C4-2B (cell line): ENCODE results near the gene CDC14C.
A peak's percentile ranks its signal among the peaks of the same experiment; 100 is the strongest.

Experiments
- H3K27ac ChIP-seq: fragments of 450-650 bp; 2 replicates; pipeline ENCODE4 v1.5.1; 2017
- CTCF ChIP-seq: fragments of 450-650 bp; conservative IDR thresholded peaks from 2 replicates; pipeline ENCODE4 v1.5.1; 2017; ENCODE audit warnings: mild to moderate bottlenecking
- ZFX ChIP-seq: fragments of 450-650 bp; IDR thresholded peaks from 2 replicates; pipeline ENCODE4 v1.6.1; 2017

The CDC14C gene

DNA sequence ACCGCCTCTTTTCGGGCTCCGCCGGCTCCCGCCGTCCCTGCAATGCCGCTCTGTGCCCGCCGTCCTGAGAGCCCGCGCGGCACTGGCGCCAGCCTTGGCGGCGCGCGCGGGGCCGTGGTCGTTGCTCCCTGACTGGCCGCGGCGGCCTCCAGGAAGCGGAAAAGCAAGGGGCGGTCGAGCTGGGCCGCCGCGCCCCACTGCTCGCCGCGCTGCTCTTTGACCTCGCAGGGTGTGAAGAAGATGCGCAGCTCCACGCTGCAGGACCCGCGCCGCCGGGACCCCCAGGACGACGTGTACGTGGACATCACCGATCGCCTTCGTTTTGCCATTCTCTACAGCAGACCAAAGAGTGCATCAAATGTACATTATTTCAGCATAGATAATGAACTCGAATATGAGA, at the start of gene CDC14C:
TSS of gene CDC14C (plus strand) at position 115 of the 400 bp plus-strand sequence. CDS start at position 241, 126 bp downstream.
- no peak within 1 kb of the TSS for H3K27ac ChIP-seq
- TF ChIP-seq CTCF, result no peak
- TF ChIP-seq ZFX, result no peak

- TF ChIP-seq CTCF, result peak; percentile 84
- no peak for TF ChIP-seq ZFX
- H3K27ac ChIP-seq, result no peak overlapping the region
Observed at GRCh38 chr7:48875045-48875916, 49.1 kb upstream of the CDC14C start.

DNA sequence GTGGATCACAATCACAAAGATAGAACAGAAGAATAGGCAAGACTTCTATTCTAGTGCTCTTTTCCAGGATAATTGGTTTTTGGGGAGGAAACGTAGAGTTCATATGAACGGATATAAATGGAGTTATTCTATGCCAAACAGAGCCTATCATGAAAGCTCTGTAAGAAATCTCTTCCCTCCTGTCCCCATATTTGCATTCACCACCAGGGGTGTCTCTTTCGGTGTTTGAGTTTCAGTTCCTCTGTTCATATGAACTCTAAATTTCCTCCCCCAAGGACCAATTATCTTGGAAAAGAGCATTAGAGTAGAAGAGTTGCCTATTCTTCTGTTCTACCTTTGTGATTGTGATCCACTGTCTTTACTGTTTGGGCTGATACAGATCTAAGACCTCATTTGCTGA, 48.3 kb upstream of the CDC14C start:
- TF ChIP-seq ZFX, result no peak
- no peak for TF ChIP-seq CTCF
- H3K27ac ChIP-seq, result no peak overlapping the region

DNA sequence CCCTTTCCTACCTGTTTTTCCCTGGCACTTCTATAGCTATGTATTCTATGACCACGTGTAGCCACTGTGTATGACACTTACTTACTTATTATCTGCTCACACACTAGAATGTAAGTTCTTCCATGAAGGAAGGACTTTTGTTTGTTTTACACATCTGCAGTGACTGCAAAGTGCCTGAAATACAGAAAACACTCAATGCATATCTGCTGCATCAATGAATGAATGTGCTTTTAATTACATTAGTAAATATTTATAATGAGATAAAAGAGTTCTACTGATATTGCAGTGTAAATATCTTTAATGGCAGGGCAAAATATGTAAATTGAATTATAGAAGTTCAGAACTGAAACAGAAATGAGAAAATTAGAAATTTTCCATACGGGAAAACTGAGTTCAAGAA, 43.5 kb upstream of the CDC14C start:
- H3K27ac ChIP-seq, result no peak overlapping the region
- no peak for TF ChIP-seq CTCF
- no peak for TF ChIP-seq ZFX

DNA sequence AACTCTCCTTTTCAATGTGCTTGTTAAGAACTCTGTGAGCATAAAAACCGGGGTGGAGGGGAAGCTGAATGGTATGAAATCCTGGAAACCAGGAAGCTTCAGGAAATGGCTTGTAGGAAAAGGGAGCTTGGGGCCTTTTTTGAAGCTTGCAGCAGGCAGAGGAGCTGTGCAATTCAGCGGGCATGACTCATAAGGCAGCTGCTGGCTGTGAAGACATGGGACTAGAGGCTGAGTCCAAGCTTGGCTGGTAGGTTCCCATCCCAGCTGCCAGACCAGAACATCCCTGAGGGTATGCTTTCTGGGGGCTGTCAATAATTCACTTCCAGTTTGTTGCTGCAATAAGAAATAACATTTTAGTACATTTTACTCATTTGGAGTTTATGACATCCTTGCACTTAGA, 36.8 kb upstream of the CDC14C start:
- no peak for TF ChIP-seq CTCF
- no peak for TF ChIP-seq ZFX
- H3K27ac ChIP-seq, result no peak overlapping the region

DNA sequence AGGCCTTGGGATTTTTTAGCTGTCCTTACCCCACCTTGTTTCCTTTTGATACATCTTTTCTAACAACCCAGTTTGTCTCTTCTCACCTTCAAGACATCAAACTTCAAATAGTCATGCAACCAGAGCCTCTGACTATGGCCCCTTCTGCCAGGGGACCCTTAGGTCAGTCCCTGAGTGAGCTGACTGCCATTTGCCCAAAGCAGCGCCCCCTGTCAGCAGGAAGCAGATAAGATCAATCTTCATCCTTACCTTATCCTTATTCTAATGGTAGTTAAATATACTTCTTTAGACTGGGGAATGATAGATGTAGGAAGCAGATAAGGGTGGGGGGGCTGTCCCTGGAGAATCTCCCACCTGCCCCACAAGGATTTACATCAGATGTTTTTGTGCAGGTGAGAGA, 29.8 kb upstream of the CDC14C start:
- H3K27ac ChIP-seq, result no peak overlapping the region
- TF ChIP-seq ZFX (no peak), CTCF (peak; percentile 19)

DNA sequence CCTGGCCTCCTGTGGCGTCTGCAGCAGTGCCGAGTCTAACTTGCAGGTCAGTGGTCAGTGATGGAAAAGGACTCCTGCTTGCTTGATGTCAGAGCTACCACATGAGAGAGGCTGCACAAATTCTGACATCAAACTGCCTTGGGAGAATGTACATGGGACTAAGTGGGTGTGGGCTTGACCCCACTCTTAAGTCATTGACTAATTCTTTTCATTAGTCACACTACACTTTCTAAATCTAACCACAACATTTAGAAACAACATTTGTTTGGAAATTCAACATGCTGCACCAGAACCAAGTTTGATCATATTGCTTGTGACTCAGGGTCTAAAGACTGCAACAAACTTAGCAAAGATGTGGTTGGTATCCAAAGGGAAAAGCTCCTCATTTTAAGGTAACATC, 24.4 kb upstream of the CDC14C start:
- no peak for TF ChIP-seq ZFX
- no peak for TF ChIP-seq CTCF
- H3K27ac ChIP-seq, result no peak overlapping the region
